K562 treated with DMSO at 1 percent for 48 hours (cell line): Measurements from ENCODE around the gene KRTAP23-1. TPM values are rescaled to one million over a fixed set of nuclear protein-coding genes. Genes with fewer than 3 reads are reported as not detected.

Experiments
- total RNA-seq: library from RNA; unstranded; fragments of 300-600 nt; gene quantifications from 2 replicates; pipeline ENCODE4 v1.2.3, GENCODE V29; 2022; ENCODE audit warnings: low replicate concordance; ENCODE audit errors: extremely low read depth

KRTAP23-1 gene, protein sequence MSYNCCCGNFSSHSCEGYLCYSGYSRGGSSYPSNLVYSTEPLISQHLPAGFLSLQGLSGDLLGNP
- not detected in 2 replicates for total RNA-seq

DNA sequence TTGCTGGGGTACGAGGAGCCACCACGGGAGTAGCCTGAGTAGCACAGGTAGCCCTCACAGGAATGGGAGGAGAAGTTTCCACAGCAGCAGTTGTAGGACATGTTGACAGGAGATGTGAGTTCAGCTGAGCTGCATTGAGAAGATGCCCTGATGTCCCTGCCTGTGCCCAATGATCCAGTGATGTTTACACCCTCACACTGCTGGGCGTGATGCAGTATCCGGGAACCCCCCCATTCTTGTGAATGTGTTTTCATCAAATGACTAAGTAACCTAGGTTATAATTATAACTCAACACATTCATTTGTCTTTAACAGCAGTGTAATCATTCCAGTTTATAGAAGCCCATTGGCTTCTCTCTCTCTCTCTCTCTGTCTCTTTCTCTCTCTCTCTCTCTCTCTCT is at the start of gene KRTAP23-1:
KRTAP23-1 (minus strand) TSS at position 101 of the 400 bp plus-strand sequence; CDS start at position 101, 0 bp downstream.

DNA sequence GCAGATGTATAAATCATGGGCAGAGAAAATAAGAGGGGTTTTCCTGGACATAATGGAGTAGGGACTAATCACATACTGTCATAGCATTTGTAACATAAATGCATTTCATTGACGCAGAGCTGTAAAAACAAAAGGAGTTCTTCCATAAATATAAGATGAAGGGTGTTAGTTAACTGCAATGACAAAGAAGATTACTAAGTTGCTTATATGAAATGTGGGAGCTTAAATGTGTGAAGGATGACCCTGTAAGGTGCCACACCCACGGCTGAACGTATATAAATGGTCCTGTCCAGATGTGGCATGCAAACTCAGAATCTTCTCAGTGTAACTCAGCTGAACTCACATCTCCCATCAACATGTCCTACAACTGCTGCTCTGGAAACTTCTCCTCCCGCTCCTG is 47.3 kb upstream of the KRTAP23-1 start, which contains the start of gene KRTAP13-1:
KRTAP13-1 (plus strand) TSS at position 301 of the 400 bp plus-strand sequence; CDS start at position 357, 56 bp downstream.

DNA sequence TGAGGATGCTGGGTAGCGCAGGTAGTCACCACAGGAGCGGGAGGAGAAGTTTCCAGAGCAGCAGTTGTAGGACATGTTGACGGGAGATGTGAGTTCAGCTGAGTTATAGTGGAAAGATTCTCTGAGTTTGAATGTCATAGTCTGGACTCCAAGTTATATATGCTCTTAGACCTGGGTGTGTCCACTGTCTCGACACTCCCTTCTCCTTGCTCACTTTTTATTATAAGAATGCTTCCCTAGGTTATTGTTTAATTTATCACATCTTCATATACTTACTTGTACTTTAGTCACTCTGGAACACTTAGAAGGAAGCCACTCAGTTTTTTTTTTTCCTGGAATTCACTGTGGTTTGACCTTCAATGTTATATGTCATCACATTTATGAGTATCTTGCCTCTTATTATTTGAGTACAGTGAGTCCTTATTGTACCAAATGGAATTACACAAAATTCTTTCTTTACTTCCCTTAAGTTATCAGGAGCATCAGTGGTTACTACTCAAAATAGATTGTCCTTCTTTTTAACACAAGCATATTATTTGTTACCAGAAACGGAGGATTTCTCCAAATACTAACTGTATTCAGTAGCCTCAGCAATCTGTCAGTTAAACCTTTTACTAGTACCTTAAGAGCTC is 23.8 kb upstream of the KRTAP23-1 start, which contains the start of gene KRTAP13-2:
KRTAP13-2 (minus strand) TSS at position 133 of the 632 bp plus-strand sequence; CDS start at position 75, 58 bp downstream.

DNA sequence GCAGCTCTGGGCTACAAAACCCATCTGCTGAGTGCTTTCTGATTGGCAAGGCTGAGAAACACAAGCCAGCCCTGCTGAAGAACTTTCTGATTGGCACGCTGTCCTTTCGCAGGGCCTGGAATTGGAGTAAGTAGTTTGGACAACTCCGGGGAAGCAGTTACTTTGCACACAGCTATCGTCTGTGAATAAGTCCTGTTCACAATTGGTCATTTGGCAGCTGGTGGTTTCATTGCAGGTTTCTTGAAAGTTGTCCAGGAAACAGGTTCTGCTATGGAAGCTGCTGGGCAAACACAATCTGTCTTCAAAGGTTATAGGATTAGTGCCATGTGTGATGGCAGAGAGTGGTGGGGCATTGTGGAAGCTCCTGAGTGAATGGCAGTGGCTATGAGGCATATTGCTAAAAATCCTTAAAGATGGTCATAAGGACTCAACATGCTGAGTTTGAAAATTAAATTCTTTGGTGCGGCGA is 11.1 kb downstream of the KRTAP23-1 start, which contains the start of gene KRTAP27-1:
KRTAP27-1 (minus strand) TSS at position 419 of the 469 bp plus-strand sequence; CDS start at position 393, 26 bp downstream.

DNA sequence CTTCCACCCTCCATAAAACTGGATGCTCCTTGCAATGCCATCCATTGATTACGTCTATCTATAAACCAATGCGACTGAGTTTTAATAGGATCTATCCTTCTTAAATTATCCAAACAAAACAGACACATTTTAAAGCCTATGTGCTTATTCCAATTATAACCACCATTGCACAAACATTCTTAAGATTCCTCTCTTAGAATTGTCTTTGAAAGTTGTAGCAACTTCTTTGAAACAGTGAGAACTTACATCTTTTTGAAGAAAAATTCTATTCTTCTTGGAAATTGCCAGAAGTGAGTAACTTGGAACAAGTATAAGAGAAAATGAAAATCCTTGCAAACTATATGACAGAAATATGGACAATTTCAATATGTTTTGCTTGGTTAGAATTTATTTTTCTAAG is 28.2 kb downstream of the KRTAP23-1 start, which contains the start of gene KRTAP26-1:
KRTAP26-1 (minus strand) TSS at position 101 of the 400 bp plus-strand sequence. CDS start 280 bp downstream, outside the sequence.

Other genes with a start within 250 kb of the KRTAP23-1 start
- gene CLDN17, start 181.8 kb downstream of the KRTAP23-1 start, total RNA-seq, result not detected in 2 replicates
- not detected in 2 replicates for gene CLDN8, start 132.5 kb downstream of the KRTAP23-1 start, total RNA-seq
- gene KRTAP24-1, start 65.7 kb downstream of the KRTAP23-1 start, total RNA-seq, result not detected in 2 replicates
- gene KRTAP25-1, start 59.1 kb downstream of the KRTAP23-1 start, total RNA-seq, result not detected in 2 replicates
- not detected in 2 replicates for gene KRTAP26-1, start 28.3 kb downstream of the KRTAP23-1 start, total RNA-seq
- gene KRTAP27-1, start 10.9 kb downstream of the KRTAP23-1 start, total RNA-seq, result not detected in 2 replicates
- not detected in 2 replicates for gene KRTAP13-2, start 23.7 kb upstream of the KRTAP23-1 start, total RNA-seq
- not detected in 2 replicates for gene KRTAP13-1, start 47.4 kb upstream of the KRTAP23-1 start, total RNA-seq
- not detected in 2 replicates for gene KRTAP13-3, start 77.3 kb upstream of the KRTAP23-1 start, total RNA-seq
- not detected in 2 replicates for gene KRTAP13-4, start 81.6 kb upstream of the KRTAP23-1 start, total RNA-seq
- not detected in 2 replicates for gene KRTAP15-1, start 91.7 kb upstream of the KRTAP23-1 start, total RNA-seq
- gene KRTAP19-1, start 131.8 kb upstream of the KRTAP23-1 start, total RNA-seq, result not detected in 2 replicates
- gene KRTAP19-2, start 138.8 kb upstream of the KRTAP23-1 start, total RNA-seq, result not detected in 2 replicates
- not detected in 2 replicates for gene KRTAP19-3, start 143.4 kb upstream of the KRTAP23-1 start, total RNA-seq
- not detected in 2 replicates for gene KRTAP19-4, start 148.6 kb upstream of the KRTAP23-1 start, total RNA-seq
- not detected in 2 replicates for gene KRTAP19-5, start 153.5 kb upstream of the KRTAP23-1 start, total RNA-seq
- gene KRTAP19-6, start 193.3 kb upstream of the KRTAP23-1 start, total RNA-seq, result not detected in 2 replicates
- gene KRTAP19-7, start 212.7 kb upstream of the KRTAP23-1 start, total RNA-seq, result not detected in 2 replicates
- not detected in 2 replicates for gene KRTAP22-2, start 241.8 kb upstream of the KRTAP23-1 start, total RNA-seq
- not detected in 2 replicates for gene KRTAP6-3, start 243.8 kb upstream of the KRTAP23-1 start, total RNA-seq